Measurements from ENCODE around the gene GPRC5A. TPM values are rescaled to one million over a fixed set of nuclear protein-coding genes. Genes with fewer than 3 reads are reported as not detected.
"Not testable (repeated sequence)": the region's sequence is repeated elsewhere in the genome, so short reads cannot be mapped to it uniquely, and the experiment has no call there.

GPRC5A gene
- total and polyA plus RNA-seq, 10 of the 15 experiments (the other 5 are each of a cell fraction or from before 2014, with no cell fraction given), result 0.10 to 2.8 (median 1.1) TPM

- ChIA-PET CTCF (no interaction called here), POLR2A (interaction anchor here (1.5 kb wide), 1 partner anchor 43 kb away, joined by 3 read pairs; no protein-coding TSS in a partner anchor), SMC1A (ENCODE audit: uncharacterized antibody, unreplicated experiment) (interaction anchor here (0.6 to 1.3 kb wide), 2 partner anchors 16 to 750 kb away, joined by 3 to 4 read pairs; no protein-coding TSS in a partner anchor), RAD21 (ENCODE audit: unreplicated experiment) (no interaction called here)
- H3K4me2 ChIP-seq (ENCODE audit: control insufficient read depth, insufficient read depth), result no peak overlapping the region
- H3K27me3 ChIP-seq (replicated peaks in 1 of 2; ENCODE audit: control insufficient read depth in 2 of 2, insufficient read depth in 2 of 2, low read length in 1 of 2), result no peaks in the 10 kb centered on the region
- no peak for DNase-seq (ENCODE audit: low read depth, low spot score)
- no peak overlapping the region for H2AFZ ChIP-seq (ENCODE audit: control insufficient read depth, low read depth, low read length)
- H3K27ac ChIP-seq (ENCODE audit: control insufficient read depth, insufficient read depth), result no peak overlapping the region
- in situ Hi-C loops (cut with MboI), result no loop called here
- no TSS peak for BruUV-seq (replicated peaks)
- no peaks in the 10 kb centered on the region for H3K79me2 ChIP-seq (ENCODE audit: control insufficient read depth, insufficient read depth, low read length)
- no peaks in the 10 kb centered on the region for H3K4me1 ChIP-seq (ENCODE audit: control insufficient read depth, insufficient read depth, low read length)
- H3K9me3 ChIP-seq (replicated peaks; ENCODE audit: control insufficient read depth, insufficient read depth, low read length), result peaks cover under 1% of the 10 kb centered on the region; the same call in 2 of the 3 replicates
- no peak overlapping the region for H3K4me3 ChIP-seq
- TF ChIP-seq ZBTB4 (CRISPR knock-in tag; IDR thresholded peaks at IDR 0.05), result no peak
- no peak for TF ChIP-seq BHLHE40 (IDR thresholded peaks at IDR 0.05; ENCODE audit: borderline replicate concordance in 1 of 2, low read depth in 2 of 2, low read length in 1 of 2)
- TF ChIP-seq NR2C2 (IDR thresholded peaks at IDR 0.05; ENCODE audit: borderline replicate concordance, control insufficient read depth, insufficient read length, low read depth), result no peak
- no peak for TF ChIP-seq IRF3 (IDR thresholded peaks at IDR 0.05)
- TF ChIP-seq MEF2A (IDR thresholded peaks at IDR 0.05; ENCODE audit: insufficient read depth, low read depth, low read length), result no peak
- TF ChIP-seq HDAC6 (IDR thresholded peaks at IDR 0.05; ENCODE audit: unreplicated experiment), result no peak
- no peak for TF ChIP-seq SP1 (IDR thresholded peaks at IDR 0.05; ENCODE audit: low read depth, low read length)
- TF ChIP-seq LARP7 (IDR thresholded peaks at IDR 0.05), result no peak
- no peak for TF ChIP-seq E2F4 (IDR thresholded peaks at IDR 0.05; ENCODE audit: low read depth, low read length)
- TF ChIP-seq MTA2 (IDR thresholded peaks at IDR 0.05; ENCODE audit: low read depth), result no peak
- H3K9ac ChIP-seq (ENCODE audit: control insufficient read depth, insufficient read depth, low read length), result no peak overlapping the region
- no peaks in the 10 kb centered on the region for H3K36me3 ChIP-seq (ENCODE audit: control insufficient read depth in 2 of 2, insufficient read depth in 2 of 2, low read length in 1 of 2)
- no peaks in the 10 kb centered on the region for H4K20me1 ChIP-seq (ENCODE audit: control insufficient read depth, insufficient read depth)
- WGBS (ENCODE audit: insufficient coverage, insufficient replicate concordance, low lambda C conversion rate, missing lambda C conversion rate), result 100% methylated on average over 4 of the region's 4 CpGs
- intact Hi-C loops (cut with micrococcal nuclease; ENCODE audit: unreplicated experiment), result no loop called here
- no peak for FAIRE-seq
- no peak for ATAC-seq
Measured at GRCh38 chr12:12845794-12846243, 45.5 kb upstream of the GPRC5A start.

GRCh38 chr12:12846780-12847179 lies 44.6 kb upstream of the GPRC5A start:
- H3K36me3 ChIP-seq (ENCODE audit: control insufficient read depth in 2 of 2, insufficient read depth in 2 of 2, low read length in 1 of 2); H3K27me3 ChIP-seq (replicated peaks in 1 of 2; ENCODE audit: control insufficient read depth in 2 of 2, insufficient read depth in 2 of 2, low read length in 1 of 2); H3K4me3 ChIP-seq; H3K4me2 ChIP-seq (ENCODE audit: control insufficient read depth, insufficient read depth); BruUV-seq (replicated peaks); in situ Hi-C loops (cut with MboI); H3K9ac ChIP-seq (ENCODE audit: control insufficient read depth, insufficient read depth, low read length); CTCF ChIA-PET; H3K79me2 ChIP-seq (ENCODE audit: control insufficient read depth, insufficient read depth, low read length); intact Hi-C loops (cut with micrococcal nuclease; ENCODE audit: unreplicated experiment); SMC1A ChIA-PET (ENCODE audit: uncharacterized antibody, unreplicated experiment); H3K27ac ChIP-seq (ENCODE audit: control insufficient read depth, insufficient read depth); ATAC-seq; H4K20me1 ChIP-seq (ENCODE audit: control insufficient read depth, insufficient read depth); FAIRE-seq; DNase-seq (ENCODE audit: low read depth, low spot score); RAD21 ChIA-PET (ENCODE audit: unreplicated experiment); H2AFZ ChIP-seq (ENCODE audit: control insufficient read depth, low read depth, low read length); H3K9me3 ChIP-seq (replicated peaks; ENCODE audit: control insufficient read depth, insufficient read depth, low read length); H3K4me1 ChIP-seq (ENCODE audit: control insufficient read depth, insufficient read depth, low read length): not testable (repeated sequence)
- WGBS (ENCODE audit: insufficient coverage, insufficient replicate concordance, low lambda C conversion rate, missing lambda C conversion rate), result 91% methylated on average over 3 of the region's 3 CpGs
- POLR2A ChIA-PET, result interaction anchor here (1.5 kb wide), 1 partner anchor 44 kb away, joined by 3 read pairs; no protein-coding TSS in a partner anchor

Data from GM12878 (cell line).